ENCODE results near the gene ZDHHC16. TPM values are rescaled to one million over a fixed set of nuclear protein-coding genes. Genes with fewer than 3 reads are reported as not detected.
"Not testable (repeated sequence)": the region's sequence is repeated elsewhere in the genome, so short reads cannot be mapped to it uniquely, and the experiment has no call there.

The ZDHHC16 gene
- total RNA-seq, 4 donors from 2014 or later, result 25.6 to 38.3 (median 28.4) TPM

GRCh38 chr10:97466755-97467154 lies 20.8 kb downstream of the ZDHHC16 start:
- DNase-seq, result no peak
- H3K27ac ChIP-seq, result no peak overlapping the region
- no peak overlapping the region for H3K4me3 ChIP-seq
- H3K36me3 ChIP-seq, result peaks cover 0 to 98% (median 0%) of the 10 kb centered on the region in 3 donors
- no peak for TF ChIP-seq CTCF (IDR thresholded peaks at IDR 0.05)
- TF ChIP-seq POLR2A (IDR thresholded peaks at IDR 0.05), result no peak
- H3K27me3 ChIP-seq, result no peaks in the 10 kb centered on the region
- H3K4me1 ChIP-seq, result no peaks in the 10 kb centered on the region
- no peaks in the 10 kb centered on the region for H3K9me3 ChIP-seq

GRCh38 chr10:97468162-97468561 lies 22.2 kb downstream of the ZDHHC16 start:
- H3K27ac ChIP-seq, result no peak overlapping the region
- H3K4me1 ChIP-seq, result no peaks in the 10 kb centered on the region
- H3K9me3 ChIP-seq, result no peaks in the 10 kb centered on the region
- no peak overlapping the region for H3K4me3 ChIP-seq
- TF ChIP-seq CTCF (IDR thresholded peaks at IDR 0.05) (no peak), POLR2A (IDR thresholded peaks at IDR 0.05) (no peak)
- peaks cover 0 to 97% (median 0%) of the 10 kb centered on the region in 3 donors for H3K36me3 ChIP-seq
- H3K27me3 ChIP-seq, result no peaks in the 10 kb centered on the region
- DNase-seq, result peak in 1 of 3 donors; percentile 62

GRCh38 chr10:97468781-97469180 lies 22.8 kb downstream of the ZDHHC16 start:
- not testable (repeated sequence) for H3K27ac ChIP-seq, H3K4me1 ChIP-seq, H3K9me3 ChIP-seq, H3K27me3 ChIP-seq, H3K4me3 ChIP-seq
- H3K36me3 ChIP-seq, result peaks cover 0 to 97% (median 0%) of the 10 kb centered on the region in 3 donors
- peak in 1 of 3 donors; percentile 32 for DNase-seq

- TF ChIP-seq POLR2A (IDR thresholded peaks at IDR 0.05), result no peak
- TF ChIP-seq CTCF (IDR thresholded peaks at IDR 0.05), result no peak
- DNase-seq, result no peak
- Histone ChIP-seq H3K27ac (no peak overlapping the region), H3K36me3 (peaks cover 0 to 96% (median 0%) of the 10 kb centered on the region in 3 donors), H3K4me1 (no peaks in the 10 kb centered on the region), H3K9me3 (no peaks in the 10 kb centered on the region), H3K4me3 (no peak overlapping the region), H3K27me3 (no peaks in the 10 kb centered on the region)
Observed at GRCh38 chr10:97474918-97475317, 28.9 kb downstream of the ZDHHC16 start.

- Histone ChIP-seq H3K9me3 (no peaks in the 10 kb centered on the region), H3K27ac (no peak overlapping the region), H3K27me3 (no peaks in the 10 kb centered on the region), H3K36me3 (peaks cover 0 to 98% (median 0%) of the 10 kb centered on the region in 3 donors), H3K4me1 (no peaks in the 10 kb centered on the region), H3K4me3 (no peak overlapping the region)
- TF ChIP-seq POLR2A (IDR thresholded peaks at IDR 0.05) (no peak), CTCF (IDR thresholded peaks at IDR 0.05) (no peak)
- DNase-seq, result no peak
Observed at GRCh38 chr10:97475936-97476594, 30.1 kb downstream of the ZDHHC16 start.

GRCh38 chr10:97479410-97479809 lies 33.4 kb downstream of the ZDHHC16 start:
- peak in 1 of 3 donors; percentile 17 for DNase-seq
- H3K36me3 ChIP-seq, result peaks cover 0 to 73% (median 0%) of the 10 kb centered on the region in 3 donors
- not testable (repeated sequence) for H3K4me1 ChIP-seq, H3K27me3 ChIP-seq, H3K27ac ChIP-seq, H3K4me3 ChIP-seq, H3K9me3 ChIP-seq

- H3K9me3 ChIP-seq, result no peaks in the 10 kb centered on the region
- TF ChIP-seq POLR2A (IDR thresholded peaks at IDR 0.05) (no peak), CTCF (IDR thresholded peaks at IDR 0.05) (no peak)
- peak in 1 of 3 donors; percentile 37 for DNase-seq
- H3K27ac ChIP-seq, result no peak overlapping the region
- H3K36me3 ChIP-seq, result peaks cover 0 to 68% (median 0%) of the 10 kb centered on the region in 3 donors
- H3K4me3 ChIP-seq, result no peak overlapping the region
- no peaks in the 10 kb centered on the region for H3K27me3 ChIP-seq
- H3K4me1 ChIP-seq, result no peaks in the 10 kb centered on the region
Observed at GRCh38 chr10:97479939-97480338, 34.0 kb downstream of the ZDHHC16 start.

Data from Peyer's patch (tissue), 4 donors.